Activated CD8-positive, alpha-beta T cell treated with anti-CD3 and anti-CD28 coated beads for 36 hours (primary cell): ENCODE results near the gene UGGT2. TPM values are rescaled to one million over a fixed set of nuclear protein-coding genes. Genes with fewer than 3 reads are reported as not detected.
"Not testable (repeated sequence)": the region's sequence is repeated elsewhere in the genome, so short reads cannot be mapped to it uniquely, and the experiment has no call there.

ENCODE experiments used
- ATAC-seq: fragments of 200-7000 bp; cut with Tn5 transposase; one replicate; pipeline ENCODE4 v1.10.0; 2021; ENCODE audit warnings: mild to moderate bottlenecking, moderate library complexity
- CTCF ChIA-PET: fragments of 350-600 bp; sonication (Branson Sonifier 250); formaldehyde crosslinking; loops from one replicate; lab custom pipeline; 2021; ENCODE audit warnings: antibody characterized with exemption; lab: Charles Lee
- POLR2A ChIA-PET: fragments of 350-600 bp; sonication (Branson Sonifier 250); formaldehyde crosslinking; loops from one replicate; lab custom pipeline; 2021; ENCODE audit warnings: antibody characterized with exemption; lab: Charles Lee
- DNase-seq: peaks from one replicate; pipeline ENCODE4 v3.0.0-alpha.2; 2020
- H3K27ac Mint-ChIP-seq: one replicate; pipeline ENCODE4 v1.8.0; 2021; ENCODE audit warnings: mild to moderate bottlenecking, mixed read lengths
- H3K27me3 Mint-ChIP-seq: one replicate; pipeline ENCODE4 v1.8.0; 2021; ENCODE audit warnings: mixed read lengths
- H3K36me3 Mint-ChIP-seq: one replicate; pipeline ENCODE4 v1.8.0; 2021; ENCODE audit warnings: low read depth, mixed read lengths
- H3K4me1 Mint-ChIP-seq: one replicate; pipeline ENCODE4 v1.8.0; 2021; ENCODE audit warnings: low read depth, mixed read lengths
- H3K4me3 Mint-ChIP-seq: one replicate; pipeline ENCODE4 v1.8.0; 2021; ENCODE audit warnings: mild to moderate bottlenecking, moderate library complexity, mixed read lengths
- H3K9me3 Mint-ChIP-seq: one replicate; pipeline ENCODE4 v1.8.0; 2021; ENCODE audit warnings: mixed read lengths
- intact Hi-C: fragments of 100-400 bp; cut with micrococcal nuclease; formaldehyde crosslinking; loops from one replicate; pipeline ENCODE4 v1.10.0; 2022
- total RNA-seq, 2 experiments: library from RNA; stranded (reverse); gene quantifications; one replicate each; pipeline ENCODE4 v1.2.3, GENCODE V29; 2021
- TF ChIP-seq, protein P1 (sequence below): fragments of 200-600 bp; IDR thresholded peaks from one replicate; pipeline ENCODE4 v1.8.0; 2022; ENCODE audit warnings: antibody characterized with exemption, mild to moderate bottlenecking

The UGGT2 gene
- total RNA-seq, 2 experiments from 2014 or later = not detected

- H3K9me3 Mint-ChIP-seq = peaks cover 4% of the 10 kb centered on the region
- H3K4me3 Mint-ChIP-seq = no peak overlapping the region
- no peaks in the 10 kb centered on the region for H3K27me3 Mint-ChIP-seq
- POLR2A ChIA-PET = no interaction called here
- ATAC-seq (no peak), DNase-seq (no peak)
- CTCF ChIA-PET = interaction anchor here (0.6 to 2.5 kb wide), 2 partner anchors 94 to 167 kb away, joined by 3 to 7 read pairs; no protein-coding TSS in a partner anchor
- H3K36me3 Mint-ChIP-seq = peaks cover 62% of the 10 kb centered on the region
- no peaks in the 10 kb centered on the region for H3K4me1 Mint-ChIP-seq
- intact Hi-C loops = no loop called here
- TF ChIP-seq, protein P1, sequence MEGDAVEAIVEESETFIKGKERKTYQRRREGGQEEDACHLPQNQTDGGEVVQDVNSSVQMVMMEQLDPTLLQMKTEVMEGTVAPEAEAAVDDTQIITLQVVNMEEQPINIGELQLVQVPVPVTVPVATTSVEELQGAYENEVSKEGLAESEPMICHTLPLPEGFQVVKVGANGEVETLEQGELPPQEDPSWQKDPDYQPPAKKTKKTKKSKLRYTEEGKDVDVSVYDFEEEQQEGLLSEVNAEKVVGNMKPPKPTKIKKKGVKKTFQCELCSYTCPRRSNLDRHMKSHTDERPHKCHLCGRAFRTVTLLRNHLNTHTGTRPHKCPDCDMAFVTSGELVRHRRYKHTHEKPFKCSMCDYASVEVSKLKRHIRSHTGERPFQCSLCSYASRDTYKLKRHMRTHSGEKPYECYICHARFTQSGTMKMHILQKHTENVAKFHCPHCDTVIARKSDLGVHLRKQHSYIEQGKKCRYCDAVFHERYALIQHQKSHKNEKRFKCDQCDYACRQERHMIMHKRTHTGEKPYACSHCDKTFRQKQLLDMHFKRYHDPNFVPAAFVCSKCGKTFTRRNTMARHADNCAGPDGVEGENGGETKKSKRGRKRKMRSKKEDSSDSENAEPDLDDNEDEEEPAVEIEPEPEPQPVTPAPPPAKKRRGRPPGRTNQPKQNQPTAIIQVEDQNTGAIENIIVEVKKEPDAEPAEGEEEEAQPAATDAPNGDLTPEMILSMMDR = no peak
- H3K27ac Mint-ChIP-seq = no peak overlapping the region
Observed at GRCh38 chr13:95791084-95791722, 262.0 kb downstream of the UGGT2 start.

DNA sequence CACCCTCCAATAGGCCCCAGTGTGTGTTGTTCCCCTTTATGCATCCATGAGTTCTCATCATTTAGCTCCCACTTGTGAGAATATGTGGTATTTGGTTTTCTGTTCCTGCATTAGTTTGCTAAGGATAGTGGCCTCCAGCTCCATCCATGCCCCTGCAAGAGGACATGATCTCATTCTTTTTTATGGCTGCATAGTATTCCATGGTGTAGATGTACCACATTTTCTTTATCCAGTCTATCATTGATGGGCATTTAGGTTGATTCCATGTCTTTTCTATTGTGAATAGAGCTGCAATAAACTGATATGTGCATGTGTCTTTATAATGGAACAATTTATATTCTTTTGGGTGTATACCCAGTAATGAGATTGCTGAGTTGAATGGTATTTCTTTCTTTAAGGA is 263.9 kb downstream of the UGGT2 start:
- H3K4me1 Mint-ChIP-seq, H3K9me3 Mint-ChIP-seq, ATAC-seq, H3K27me3 Mint-ChIP-seq, POLR2A ChIA-PET, intact Hi-C loops, DNase-seq, H3K4me3 Mint-ChIP-seq, H3K27ac Mint-ChIP-seq: not testable (repeated sequence)
- peaks cover 59% of the 10 kb centered on the region for H3K36me3 Mint-ChIP-seq
- CTCF ChIA-PET = interaction anchor here (0.8 to 2.5 kb wide), 2 partner anchors 34 to 165 kb away, joined by 3 to 7 read pairs; no protein-coding TSS in a partner anchor

DNA sequence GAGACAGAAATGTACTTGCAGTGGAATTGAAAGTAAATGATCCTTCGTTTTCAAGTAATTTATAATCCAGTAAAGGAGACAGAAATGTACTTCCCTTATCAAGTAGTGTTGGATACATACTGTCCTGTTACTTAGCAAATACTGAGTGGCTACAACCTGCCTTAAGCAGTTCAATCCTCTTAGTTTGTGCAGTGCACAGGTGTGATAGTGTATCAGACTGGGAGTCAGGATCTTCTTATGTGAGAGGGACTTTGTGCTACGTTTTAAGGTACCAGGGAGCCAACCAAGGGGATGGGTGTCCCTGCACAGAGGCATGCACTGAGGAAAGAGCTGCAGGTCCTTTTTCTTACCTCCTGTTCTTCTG is 265.1 kb downstream of the UGGT2 start:
- TF ChIP-seq, protein P1 = no peak
- intact Hi-C loops = no loop called here
- H3K27ac Mint-ChIP-seq = no peak overlapping the region
- peaks cover 4% of the 10 kb centered on the region for H3K9me3 Mint-ChIP-seq
- H3K4me3 Mint-ChIP-seq = no peak overlapping the region
- no peak for ATAC-seq
- no peaks in the 10 kb centered on the region for H3K27me3 Mint-ChIP-seq
- no peaks in the 10 kb centered on the region for H3K4me1 Mint-ChIP-seq
- ChIA-PET POLR2A (no interaction called here), CTCF (no interaction called here)
- H3K36me3 Mint-ChIP-seq = peaks cover 55% of the 10 kb centered on the region
- DNase-seq = no peak

GRCh38 chr13:95787356-95788099 is 265.7 kb downstream of the UGGT2 start:
- Mint-ChIP-seq H3K36me3 (peaks cover 52% of the 10 kb centered on the region), H3K4me1 (no peaks in the 10 kb centered on the region), H3K27me3 (no peaks in the 10 kb centered on the region), H3K4me3 (no peak overlapping the region), H3K9me3 (peaks cover 4% of the 10 kb centered on the region), H3K27ac (no peak overlapping the region)
- TF ChIP-seq, protein P1 = no peak
- intact Hi-C loops = no loop called here
- ChIA-PET POLR2A (no interaction called here), CTCF (no interaction called here)
- no peak for DNase-seq
- ATAC-seq = no peak

GRCh38 chr13:95784900-95785290 is 268.3 kb downstream of the UGGT2 start:
- ATAC-seq (no peak), DNase-seq (no peak)
- ChIA-PET CTCF (interaction anchor here (1.5 kb wide), 1 partner anchor 49 kb away, joined by 4 read pairs; no protein-coding TSS in a partner anchor), POLR2A (no interaction called here)
- H3K4me3 Mint-ChIP-seq = no peak overlapping the region
- no peak overlapping the region for H3K27ac Mint-ChIP-seq
- TF ChIP-seq, protein P1 = no peak
- intact Hi-C loops = no loop called here
- H3K4me1 Mint-ChIP-seq = no peaks in the 10 kb centered on the region
- H3K27me3 Mint-ChIP-seq = no peaks in the 10 kb centered on the region
- H3K36me3 Mint-ChIP-seq = peaks cover 40% of the 10 kb centered on the region
- H3K9me3 Mint-ChIP-seq = peaks cover 4% of the 10 kb centered on the region
